Measurements from ENCODE around the gene RAD23A.
"Not testable (repeated sequence)": the region's sequence is repeated elsewhere in the genome, so short reads cannot be mapped to it uniquely, and the experiment has no call there.

RAD23A gene

GRCh38 chr19:12955996-12956395 is 10.3 kb downstream of the RAD23A start:
- DNase-seq = no peak

GRCh38 chr19:12956446-12957388 is 11.1 kb downstream of the RAD23A start, which contains the start of gene GADD45GIP1:
GADD45GIP1 (minus strand) TSS chr19:12957223; CDS start chr19:12957212, 11 bp downstream.
- peak; percentile 26 to 77 for DNase-seq

- not testable (repeated sequence) for DNase-seq
Measured at GRCh38 chr19:12957389-12957952, 11.8 kb downstream of the RAD23A start.

- DNase-seq = no peak
Measured at GRCh38 chr19:12959481-12959880, 13.8 kb downstream of the RAD23A start.

- DNase-seq = peak; percentile 89 to 90
Measured at GRCh38 chr19:12965017-12965811, 19.6 kb downstream of the RAD23A start.

GRCh38 chr19:12965812-12966135 is 20.1 kb downstream of the RAD23A start:
- DNase-seq = no peak

GRCh38 chr19:12967907-12968306 is 22.2 kb downstream of the RAD23A start:
- no peak for DNase-seq

GRCh38 chr19:12969292-12969988 is 23.8 kb downstream of the RAD23A start, which contains the start of gene DAND5:
DAND5 (plus strand) TSS chr19:12969576; CDS start chr19:12969661, 85 bp downstream.
- peak; percentile 67 for DNase-seq

GRCh38 chr19:12970070-12970820 is 24.6 kb downstream of the RAD23A start:
- no peak for DNase-seq

GRCh38 chr19:12973236-12973635 is 27.6 kb downstream of the RAD23A start:
- DNase-seq = no peak

- DNase-seq = peak; percentile 96 to 97
Measured at GRCh38 chr19:12974301-12975220, 28.9 kb downstream of the RAD23A start.

GRCh38 chr19:12975221-12975741 is 29.6 kb downstream of the RAD23A start:
- peak; percentile 95 for DNase-seq

GRCh38 chr19:12976109-12976508 is 30.4 kb downstream of the RAD23A start:
- peak in 1 of 2 experiments; percentile 37 for DNase-seq

GRCh38 chr19:12979974-12980373 is 34.3 kb downstream of the RAD23A start:
- no peak for DNase-seq

- no peak for DNase-seq
Measured at GRCh38 chr19:12982648-12983047, 37.0 kb downstream of the RAD23A start.

- no peak for DNase-seq
Measured at GRCh38 chr19:12983091-12983490, 37.4 kb downstream of the RAD23A start.

GRCh38 chr19:12983542-12984142 is 38.0 kb downstream of the RAD23A start:
- DNase-seq = peak; percentile 56 to 85

- DNase-seq = no peak
Measured at GRCh38 chr19:12984143-12984627, 38.5 kb downstream of the RAD23A start.

GRCh38 chr19:12984683-12985048 is 39.0 kb downstream of the RAD23A start:
- DNase-seq = peak in 1 of 2 experiments; percentile 65

Data from NCI-H524 (cell line).